ENCODE data around the gene TADA2A. TPM values are rescaled to one million over a fixed set of nuclear protein-coding genes. Genes with fewer than 3 reads are reported as not detected.
A peak's percentile ranks its signal among the peaks of the same experiment; 100 is the strongest.

TADA2A gene, protein sequence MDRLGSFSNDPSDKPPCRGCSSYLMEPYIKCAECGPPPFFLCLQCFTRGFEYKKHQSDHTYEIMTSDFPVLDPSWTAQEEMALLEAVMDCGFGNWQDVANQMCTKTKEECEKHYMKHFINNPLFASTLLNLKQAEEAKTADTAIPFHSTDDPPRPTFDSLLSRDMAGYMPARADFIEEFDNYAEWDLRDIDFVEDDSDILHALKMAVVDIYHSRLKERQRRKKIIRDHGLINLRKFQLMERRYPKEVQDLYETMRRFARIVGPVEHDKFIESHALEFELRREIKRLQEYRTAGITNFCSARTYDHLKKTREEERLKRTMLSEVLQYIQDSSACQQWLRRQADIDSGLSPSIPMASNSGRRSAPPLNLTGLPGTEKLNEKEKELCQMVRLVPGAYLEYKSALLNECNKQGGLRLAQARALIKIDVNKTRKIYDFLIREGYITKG
- 14.5 and 25.1 TPM in 2 replicates for total RNA-seq

GRCh38 chr17:37406635-37407461 is at the start of gene TADA2A, which contains the start of gene ACACA:
TSS of gene TADA2A (plus strand) at chr17:37406886. CDS start at chr17:37411366, 4,480 bp downstream.
TSS of gene ACACA (minus strand) at chr17:37406836. CDS start at chr17:37406299, 537 bp downstream.
- Histone ChIP-seq H3K36me3 (ENCODE audit: control insufficient read depth, insufficient read depth, low read length) (no peaks in the 10 kb centered on the region), H3K4me3 (ENCODE audit: low read depth, low read length) (peak within 1 kb of the TSS; percentile 89), H3K27me3 (ENCODE audit: control insufficient read depth, insufficient read depth, low read length) (no peaks in the 10 kb centered on the region)
- TF ChIP-seq, protein P1, sequence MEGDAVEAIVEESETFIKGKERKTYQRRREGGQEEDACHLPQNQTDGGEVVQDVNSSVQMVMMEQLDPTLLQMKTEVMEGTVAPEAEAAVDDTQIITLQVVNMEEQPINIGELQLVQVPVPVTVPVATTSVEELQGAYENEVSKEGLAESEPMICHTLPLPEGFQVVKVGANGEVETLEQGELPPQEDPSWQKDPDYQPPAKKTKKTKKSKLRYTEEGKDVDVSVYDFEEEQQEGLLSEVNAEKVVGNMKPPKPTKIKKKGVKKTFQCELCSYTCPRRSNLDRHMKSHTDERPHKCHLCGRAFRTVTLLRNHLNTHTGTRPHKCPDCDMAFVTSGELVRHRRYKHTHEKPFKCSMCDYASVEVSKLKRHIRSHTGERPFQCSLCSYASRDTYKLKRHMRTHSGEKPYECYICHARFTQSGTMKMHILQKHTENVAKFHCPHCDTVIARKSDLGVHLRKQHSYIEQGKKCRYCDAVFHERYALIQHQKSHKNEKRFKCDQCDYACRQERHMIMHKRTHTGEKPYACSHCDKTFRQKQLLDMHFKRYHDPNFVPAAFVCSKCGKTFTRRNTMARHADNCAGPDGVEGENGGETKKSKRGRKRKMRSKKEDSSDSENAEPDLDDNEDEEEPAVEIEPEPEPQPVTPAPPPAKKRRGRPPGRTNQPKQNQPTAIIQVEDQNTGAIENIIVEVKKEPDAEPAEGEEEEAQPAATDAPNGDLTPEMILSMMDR (IDR thresholded peaks at IDR 0.05; ENCODE audit: insufficient read depth, low read length, poor library complexity, severe bottlenecking), result no peak
- no peak for DNase-seq (ENCODE audit: low read depth)

DNA sequence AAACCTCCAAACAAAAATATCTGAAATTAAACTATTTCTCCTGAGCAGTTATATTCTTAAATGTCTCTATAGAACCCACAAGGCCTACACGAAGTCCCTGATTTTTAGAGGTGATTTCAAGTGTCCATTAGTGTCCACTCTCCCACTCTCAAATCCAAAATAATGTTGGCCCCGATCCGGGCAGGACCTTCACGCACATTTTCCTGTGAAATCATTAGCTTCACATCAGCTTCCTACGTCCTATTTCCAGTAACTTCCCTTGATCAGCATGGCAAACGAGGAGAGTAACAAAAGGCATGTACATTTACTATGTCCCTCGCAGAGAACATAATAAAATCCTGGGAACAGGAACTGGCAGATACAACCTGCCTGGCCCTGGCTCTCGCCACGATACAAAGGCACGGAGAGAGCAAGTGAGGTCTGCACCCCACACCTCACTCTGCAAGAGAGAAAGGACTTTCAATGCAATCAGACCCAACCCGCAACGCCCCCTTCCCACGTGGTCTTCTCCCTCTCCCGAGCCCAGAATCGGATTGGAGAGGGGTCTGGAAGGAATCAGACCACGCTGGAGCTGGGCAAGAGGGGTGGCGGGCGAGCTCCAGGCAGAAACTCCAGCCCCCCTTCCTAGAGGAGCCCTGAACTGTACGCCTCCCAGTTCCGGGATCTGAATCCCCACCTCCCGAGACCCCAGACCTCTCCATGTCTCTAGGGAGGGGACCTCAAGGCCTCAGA is 48.4 kb upstream of the TADA2A start:
- no peak for DNase-seq (ENCODE audit: low read depth)
- Histone ChIP-seq H3K27me3 (ENCODE audit: control insufficient read depth, insufficient read depth, low read length) (no peaks in the 10 kb centered on the region), H3K4me3 (ENCODE audit: low read depth, low read length) (peak overlapping the region; percentile 80), H3K36me3 (ENCODE audit: control insufficient read depth, insufficient read depth, low read length) (no peaks in the 10 kb centered on the region)
- TF ChIP-seq, protein P1 (IDR thresholded peaks at IDR 0.05; ENCODE audit: insufficient read depth, low read length, poor library complexity, severe bottlenecking), result no peak

- H3K27me3 ChIP-seq (ENCODE audit: control insufficient read depth, insufficient read depth, low read length), result no peaks in the 10 kb centered on the region
- TF ChIP-seq, protein P1 (IDR thresholded peaks at IDR 0.05; ENCODE audit: insufficient read depth, low read length, poor library complexity, severe bottlenecking), result no peak
- no peaks in the 10 kb centered on the region for H3K36me3 ChIP-seq (ENCODE audit: control insufficient read depth, insufficient read depth, low read length)
- peak overlapping the region; percentile 80 for H3K4me3 ChIP-seq (ENCODE audit: low read depth, low read length)
- DNase-seq (ENCODE audit: low read depth), result peak; percentile 77
These were observed 47.6 kb upstream of the TADA2A start for GRCh38 chr17:37358830-37359681.

DNA sequence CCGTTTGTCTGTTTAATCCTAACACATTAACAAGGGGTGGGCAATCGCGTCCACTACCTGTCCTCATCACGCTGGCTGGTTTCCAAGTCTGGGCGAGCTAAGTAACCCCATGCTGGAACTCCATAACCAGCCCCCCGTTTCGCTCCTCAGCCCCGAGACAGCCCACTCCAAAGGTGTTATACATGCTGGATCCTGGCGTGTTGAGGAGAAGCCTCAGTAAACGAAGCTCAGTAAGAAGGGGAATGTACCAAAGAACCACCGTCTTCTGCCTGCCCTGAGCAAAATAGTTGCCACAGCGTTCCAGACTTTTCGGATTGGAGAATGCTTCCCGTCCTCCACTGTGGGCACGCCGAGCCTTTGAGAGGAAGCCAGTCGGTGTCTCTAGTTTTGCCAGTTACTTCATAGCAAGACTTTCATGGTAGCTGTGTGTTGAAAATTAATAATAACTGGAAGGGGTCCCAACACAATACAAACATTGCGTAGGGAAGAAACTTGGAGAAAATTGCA is 47.0 kb upstream of the TADA2A start:
- H3K4me3 ChIP-seq (ENCODE audit: low read depth, low read length), result peak overlapping the region; percentile 38
- no peak for DNase-seq (ENCODE audit: low read depth)
- no peaks in the 10 kb centered on the region for H3K27me3 ChIP-seq (ENCODE audit: control insufficient read depth, insufficient read depth, low read length)
- TF ChIP-seq, protein P1 (IDR thresholded peaks at IDR 0.05; ENCODE audit: insufficient read depth, low read length, poor library complexity, severe bottlenecking), result no peak
- H3K36me3 ChIP-seq (ENCODE audit: control insufficient read depth, insufficient read depth, low read length), result no peaks in the 10 kb centered on the region

DNA sequence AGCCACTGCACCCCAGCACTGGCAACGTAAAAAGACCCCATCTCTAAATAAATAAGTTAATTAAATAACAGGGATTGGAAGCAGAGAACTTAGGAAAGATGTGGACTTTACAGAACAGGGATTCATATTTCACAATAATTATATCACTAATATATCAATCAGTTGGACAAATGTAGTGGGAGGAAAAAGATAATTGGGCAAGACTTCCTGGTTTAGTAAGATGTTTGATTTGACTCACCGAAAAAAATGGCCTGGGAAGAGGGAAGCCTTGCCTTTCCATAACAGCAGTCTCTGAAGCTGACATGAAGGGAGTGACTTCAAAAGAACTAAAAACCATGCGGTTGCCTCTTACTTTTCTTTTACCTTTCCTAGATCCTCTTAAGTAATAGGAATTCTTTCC is 46.1 kb upstream of the TADA2A start:
- no peak overlapping the region for H3K4me3 ChIP-seq (ENCODE audit: low read depth, low read length)
- no peak for DNase-seq (ENCODE audit: low read depth)
- no peaks in the 10 kb centered on the region for H3K36me3 ChIP-seq (ENCODE audit: control insufficient read depth, insufficient read depth, low read length)
- TF ChIP-seq, protein P1 (IDR thresholded peaks at IDR 0.05; ENCODE audit: insufficient read depth, low read length, poor library complexity, severe bottlenecking), result no peak
- no peaks in the 10 kb centered on the region for H3K27me3 ChIP-seq (ENCODE audit: control insufficient read depth, insufficient read depth, low read length)
